GM21447 (cell line): Measurements from ENCODE around the gene PCDH9.
"Not testable (repeated sequence)": the region's sequence is repeated elsewhere in the genome, so short reads cannot be mapped to it uniquely, and the experiment has no call there.

Experiments
- ATAC-seq: cut with Tn5 transposase; IDR thresholded peaks from one replicate; pipeline ENCODE4 v1.9.1; 2021; ENCODE audit not compliant: unreplicated experiment

Gene PCDH9

DNA sequence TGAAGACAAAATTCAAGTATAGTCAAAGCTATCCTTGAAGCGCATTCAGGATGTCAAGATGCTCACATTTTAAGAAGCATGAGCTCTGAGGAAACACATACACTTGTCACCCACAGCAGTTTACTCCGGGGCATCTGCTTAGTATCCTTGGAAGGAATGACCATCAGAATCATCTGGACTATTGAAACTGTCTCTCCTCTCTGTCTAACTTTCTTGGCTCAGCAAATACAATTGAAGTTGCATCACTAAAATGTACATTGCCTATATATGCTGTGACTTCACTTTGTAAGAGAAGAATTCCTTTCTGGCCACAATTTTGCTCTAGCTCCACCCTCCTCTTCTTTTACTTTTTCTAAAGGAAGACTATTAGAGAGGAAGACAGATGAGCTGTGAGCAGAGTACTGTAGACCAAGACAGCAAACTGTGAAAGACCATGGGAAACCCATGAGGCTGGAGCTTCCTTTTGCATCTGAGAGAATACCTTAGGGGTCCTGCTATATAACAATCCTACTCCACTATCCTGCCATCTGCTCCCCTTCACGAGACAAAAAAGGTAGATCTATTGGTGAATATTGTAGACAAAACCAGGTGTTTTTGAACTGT, 906.3 kb downstream of the PCDH9 start:
- ATAC-seq: no peak

DNA sequence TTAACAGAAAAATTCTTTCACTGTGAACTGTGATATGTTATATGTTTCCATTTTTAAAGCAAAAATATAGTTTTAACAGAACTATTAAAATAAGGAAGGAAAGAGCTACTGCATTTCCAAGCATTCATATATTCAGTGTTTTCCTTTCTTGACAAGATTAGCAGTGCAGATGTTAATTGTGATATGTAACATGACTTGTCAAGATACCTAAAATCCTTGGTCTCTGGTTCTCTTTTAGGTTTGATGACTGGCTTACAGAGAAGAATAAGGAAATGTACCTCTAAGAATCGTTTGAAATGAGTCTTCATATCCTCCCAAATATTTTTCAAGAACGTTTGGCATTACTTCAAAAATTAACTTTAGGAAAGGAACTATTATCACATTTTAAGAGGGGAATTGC, 907.2 kb downstream of the PCDH9 start:
- ATAC-seq: no peak

GRCh38 chr13:66322193-66322740, 907.9 kb downstream of the PCDH9 start:
- no peak for ATAC-seq

DNA sequence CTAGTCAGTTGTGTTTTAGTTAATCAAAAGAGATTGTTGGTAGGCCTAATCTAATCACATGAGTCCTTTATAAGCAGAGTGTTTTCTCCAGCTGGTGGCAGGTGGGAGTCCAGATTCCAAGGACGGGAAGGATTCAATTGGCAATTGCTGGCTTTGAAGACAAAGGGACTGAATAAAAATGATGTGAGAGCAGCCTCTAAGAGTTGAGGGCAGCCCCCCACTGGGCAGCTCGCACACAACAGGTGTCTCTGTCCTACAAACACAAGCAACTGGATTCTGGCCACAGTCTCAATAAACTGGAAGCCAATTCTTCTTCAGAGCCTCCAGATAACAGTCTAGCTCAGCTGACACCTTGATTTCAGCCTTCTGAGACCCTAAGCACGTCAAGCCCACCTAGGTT, 915.2 kb downstream of the PCDH9 start:
- no peak for ATAC-seq

GRCh38 chr13:66313413-66313812, 916.7 kb downstream of the PCDH9 start:
- ATAC-seq: no peak

DNA sequence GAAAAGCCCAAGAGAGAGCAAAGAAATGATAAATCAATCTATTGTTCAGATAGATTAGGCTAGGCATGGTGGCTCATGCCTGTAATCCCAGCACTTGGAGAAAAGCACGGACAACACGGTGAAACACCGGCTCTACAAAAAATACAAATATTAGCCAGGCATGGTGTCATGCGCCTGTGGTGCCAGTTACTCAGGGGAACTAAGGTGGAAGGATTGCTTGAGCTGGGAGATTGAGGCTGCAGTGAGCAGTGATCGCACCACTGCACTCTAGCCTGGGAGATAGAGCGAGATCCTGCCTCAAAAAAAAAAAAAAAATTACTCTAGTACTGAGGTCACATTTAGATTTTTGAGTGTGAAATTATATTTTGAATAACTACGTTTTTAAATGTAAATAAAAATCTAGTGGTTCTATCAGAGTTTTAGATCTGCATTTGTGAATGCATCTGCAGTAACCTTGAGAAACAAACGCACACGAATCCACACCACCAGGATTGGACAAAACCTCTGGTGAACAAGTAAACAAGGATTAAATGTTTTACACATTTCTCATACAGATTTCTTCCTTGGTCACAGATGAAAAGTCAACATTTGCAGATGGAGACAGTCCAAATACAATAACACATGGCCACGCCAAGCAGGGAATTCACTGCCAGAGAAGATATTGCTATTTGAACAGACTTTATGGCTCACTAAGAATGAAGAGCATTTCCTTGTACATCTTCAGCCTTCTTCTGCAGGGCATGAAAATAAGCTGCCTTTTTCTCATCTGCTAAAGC, 917.6 kb downstream of the PCDH9 start:
- no peak for ATAC-seq

GRCh38 chr13:66305961-66306617, 924.0 kb downstream of the PCDH9 start:
- no peak for ATAC-seq

GRCh38 chr13:66301482-66301881, 928.7 kb downstream of the PCDH9 start:
- ATAC-seq: no peak

DNA sequence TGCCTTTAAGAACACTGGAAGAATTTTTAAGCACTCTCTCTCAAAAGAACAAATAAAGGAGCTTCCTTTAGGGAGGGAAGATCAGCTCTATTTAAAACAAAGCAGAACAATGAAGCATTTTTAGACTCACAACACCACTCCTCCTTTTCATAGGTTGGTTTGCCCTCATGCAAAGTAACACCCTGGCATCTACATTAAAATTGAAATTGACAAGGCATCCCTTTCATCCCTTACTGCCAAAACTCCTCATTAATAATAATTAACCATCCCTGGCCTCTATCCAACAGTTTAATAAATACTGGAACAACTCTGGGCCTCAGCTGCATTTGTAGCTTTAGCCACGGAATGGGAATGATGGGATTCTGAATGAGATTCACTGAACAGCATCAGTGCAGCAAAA, 929.1 kb downstream of the PCDH9 start:
- no peak for ATAC-seq

DNA sequence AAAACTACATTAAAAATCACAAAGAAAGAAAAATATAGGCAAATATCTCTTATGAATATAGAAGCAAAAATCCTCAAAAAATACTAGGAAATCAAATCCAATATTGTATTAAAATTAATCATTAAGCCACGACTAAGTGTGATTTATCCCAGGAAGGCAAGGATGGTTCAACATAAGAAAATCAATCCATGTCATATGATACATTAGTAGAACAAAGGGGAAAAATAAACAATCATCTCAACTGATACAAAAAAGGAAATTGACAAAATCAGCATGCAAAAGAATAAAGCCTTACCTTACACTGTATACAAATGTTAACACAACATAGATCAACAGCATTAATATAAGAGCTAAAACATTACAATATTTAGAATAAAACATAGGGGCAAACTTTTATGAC, 933.3 kb downstream of the PCDH9 start:
- ATAC-seq: no peak

GRCh38 chr13:66296328-66296727, 933.8 kb downstream of the PCDH9 start:
- no peak for ATAC-seq

DNA sequence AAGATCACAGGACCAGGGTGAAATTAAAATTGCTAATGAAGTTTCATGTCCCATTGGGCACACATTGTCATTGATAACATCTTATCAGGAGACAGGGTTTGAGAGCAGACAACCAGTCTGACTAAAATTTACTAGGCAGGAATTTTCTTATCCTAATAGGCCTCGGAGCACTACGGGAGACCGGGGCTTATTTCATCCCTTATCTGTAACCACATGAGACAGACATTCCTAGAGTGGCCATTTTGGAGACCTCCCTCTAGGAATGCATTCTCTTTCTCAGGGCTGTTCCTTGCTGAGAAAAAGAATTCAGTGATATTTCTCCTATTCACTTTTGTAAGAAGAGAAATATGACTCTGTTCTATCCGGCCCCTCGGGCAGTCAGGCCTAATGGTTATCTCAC, 943.3 kb downstream of the PCDH9 start:
- ATAC-seq: not testable (repeated sequence)

DNA sequence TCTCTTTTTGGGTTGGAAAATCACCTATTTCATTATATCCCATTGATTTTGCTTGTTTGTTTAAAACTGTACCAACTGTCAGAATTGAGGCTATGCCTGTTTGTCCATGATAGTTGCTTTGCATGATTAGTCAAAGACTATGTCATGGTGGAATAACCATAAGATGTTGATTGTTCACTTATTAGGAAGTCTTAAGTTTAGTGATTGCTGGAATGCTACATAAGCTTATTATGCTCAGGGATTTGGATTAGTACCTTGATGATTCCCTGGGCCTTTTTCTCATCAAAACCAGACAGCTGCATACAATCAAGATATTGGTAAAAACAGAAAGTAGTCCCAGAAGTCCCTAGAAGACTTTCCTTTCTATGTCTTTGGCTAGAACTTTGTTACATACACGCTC, 954.7 kb downstream of the PCDH9 start:
- no peak for ATAC-seq

DNA sequence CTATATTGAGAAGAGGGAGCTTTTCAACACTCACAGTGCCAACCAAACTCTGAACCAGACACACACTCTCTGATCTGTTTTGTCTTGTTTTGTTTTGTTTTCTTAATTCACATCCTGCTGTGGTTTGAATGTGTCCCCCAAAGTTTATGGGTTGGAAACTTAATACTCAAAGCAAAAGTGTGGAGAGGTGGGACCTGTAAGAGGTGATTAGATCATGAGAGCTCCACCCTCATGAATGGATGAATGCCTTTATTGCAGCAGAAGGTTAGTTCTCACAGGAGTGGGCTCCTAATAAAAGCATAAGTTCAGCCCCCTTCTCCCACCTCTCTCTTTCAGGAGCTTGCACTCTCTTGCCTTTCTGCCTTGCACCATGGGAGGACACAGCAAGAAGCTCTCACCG, 957.1 kb downstream of the PCDH9 start:
- ATAC-seq: no peak

GRCh38 chr13:66266761-66267160, 963.4 kb downstream of the PCDH9 start:
- ATAC-seq: no peak

GRCh38 chr13:66266348-66266747, 963.8 kb downstream of the PCDH9 start:
- no peak for ATAC-seq

DNA sequence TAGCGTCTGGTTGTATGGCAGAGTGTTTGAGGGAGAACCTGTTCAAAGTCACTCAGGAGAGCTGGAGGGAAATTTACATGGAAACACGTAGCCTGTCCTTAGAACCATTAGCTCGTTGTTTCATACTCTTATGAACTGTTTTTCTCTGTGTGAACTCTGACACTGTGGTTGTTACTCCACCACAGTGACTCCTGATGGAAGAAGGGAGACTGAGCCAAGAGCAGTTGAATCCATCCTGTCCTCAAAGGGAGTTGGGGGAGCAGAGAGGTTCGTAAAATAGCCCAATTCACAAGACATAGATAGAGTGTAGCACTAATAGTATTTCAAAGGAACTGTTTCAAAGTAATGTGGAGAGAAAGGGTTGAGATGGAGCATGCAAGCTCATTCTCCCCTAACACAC, 964.8 kb downstream of the PCDH9 start:
- no peak for ATAC-seq

DNA sequence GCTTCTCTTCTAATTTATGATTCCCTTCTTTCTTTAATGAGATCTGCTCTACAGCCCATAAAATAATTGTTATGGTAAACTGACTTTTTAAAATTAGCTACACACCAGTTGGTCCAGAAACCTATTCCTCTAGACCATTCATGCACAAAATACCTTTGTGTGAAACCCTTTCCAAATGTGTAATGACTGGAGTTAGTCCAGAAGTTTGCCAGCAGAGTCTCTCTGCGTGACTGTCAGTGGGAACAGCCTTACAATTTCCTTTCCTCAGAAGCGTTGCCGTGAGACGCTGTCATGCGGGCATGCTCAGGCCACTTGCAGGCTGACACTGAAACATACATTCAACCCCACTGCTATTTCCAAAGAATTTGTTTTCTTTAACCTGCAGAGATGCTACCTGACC, 965.2 kb downstream of the PCDH9 start:
- ATAC-seq: no peak

DNA sequence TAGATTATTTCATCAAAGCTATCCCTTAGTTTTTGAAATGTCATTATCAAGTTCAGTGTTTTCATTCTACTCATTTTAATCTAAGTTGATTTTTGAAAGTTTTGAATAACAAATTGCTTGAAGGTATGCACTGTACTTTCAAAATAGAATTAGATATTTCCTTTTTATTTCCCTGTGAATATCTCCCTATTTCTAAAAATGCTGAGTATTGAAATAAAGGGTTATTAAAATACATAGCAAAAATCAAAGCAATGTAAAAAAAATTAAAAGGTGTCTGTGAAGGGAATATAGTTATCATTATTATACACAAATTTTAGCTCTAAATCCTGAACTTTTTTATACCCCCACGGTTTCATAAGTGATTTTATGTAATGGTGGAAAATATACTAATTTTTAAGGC, 967.8 kb downstream of the PCDH9 start:
- ATAC-seq: no peak

GRCh38 chr13:66259426-66259825, 970.7 kb downstream of the PCDH9 start:
- ATAC-seq: not testable (repeated sequence)
